HG02938 (cell line): ENCODE data around the gene ACBD4.
"Not testable (repeated sequence)": the region's sequence is repeated elsewhere in the genome, so short reads cannot be mapped to it uniquely, and the experiment has no call there.

Source experiments
- ATAC-seq: cut with Tn5 transposase; IDR thresholded peaks from one replicate; pipeline ENCODE4 v1.9.1; 2021; ENCODE audit warnings: mild to moderate bottlenecking, moderate library complexity; ENCODE audit not compliant: unreplicated experiment

The ACBD4 gene

GRCh38 chr17:45117848-45118646 is 17.4 kb upstream of the ACBD4 start:
- ATAC-seq = no peak

GRCh38 chr17:45118691-45119090 is 16.8 kb upstream of the ACBD4 start:
- ATAC-seq = no peak

GRCh38 chr17:45119964-45120363 is 15.5 kb upstream of the ACBD4 start:
- ATAC-seq = no peak

- ATAC-seq = no peak
These were observed 14.9 kb upstream of the ACBD4 start for GRCh38 chr17:45120558-45120957.

- no peak for ATAC-seq
These were observed 14.4 kb upstream of the ACBD4 start for GRCh38 chr17:45121055-45121454.

- no peak for ATAC-seq
These were observed 12.3 kb upstream of the ACBD4 start for GRCh38 chr17:45123076-45123770.

GRCh38 chr17:45123930-45124796 is 11.3 kb upstream of the ACBD4 start:
- no peak for ATAC-seq

GRCh38 chr17:45124797-45125122 is 10.7 kb upstream of the ACBD4 start:
- not testable (repeated sequence) for ATAC-seq

- no peak for ATAC-seq
These were observed 10.0 kb upstream of the ACBD4 start for GRCh38 chr17:45125509-45125908.

GRCh38 chr17:45127207-45127547 is 8.3 kb upstream of the ACBD4 start:
- ATAC-seq = no peak

GRCh38 chr17:45127548-45128300 is 7.8 kb upstream of the ACBD4 start:
- ATAC-seq = no peak

GRCh38 chr17:45128331-45128730 is 7.2 kb upstream of the ACBD4 start:
- no peak for ATAC-seq

GRCh38 chr17:45128989-45129388 is 6.5 kb upstream of the ACBD4 start:
- no peak for ATAC-seq

- ATAC-seq = no peak
These were observed 6.0 kb upstream of the ACBD4 start for GRCh38 chr17:45129426-45129939.

- no peak for ATAC-seq
These were observed 5.4 kb upstream of the ACBD4 start for GRCh38 chr17:45129940-45130680.

- ATAC-seq = no peak
These were observed 4.5 kb upstream of the ACBD4 start for GRCh38 chr17:45130681-45131615.

GRCh38 chr17:45131616-45132319 is 3.7 kb upstream of the ACBD4 start:
- ATAC-seq = no peak

- ATAC-seq = no peak
These were observed 3.2 kb upstream of the ACBD4 start, which contains the start of gene PLCD3 for GRCh38 chr17:45132320-45132571. PLCD3 (minus strand) TSS chr17:45132515; CDS start chr17:45132410, 105 bp downstream.
